ENCODE data around the gene MAML2. TPM values are rescaled to one million over a fixed set of nuclear protein-coding genes. Genes with fewer than 3 reads are reported as not detected.

Gene MAML2
- total and polyA plus RNA-seq, 2 of the 8 experiments (the other 6 are each of a cell fraction or from before 2014, with no cell fraction given) = 3.8 to 6.6 TPM

- TF ChIP-seq CTBP2 (IDR thresholded peaks at IDR 0.05; ENCODE audit: borderline replicate concordance, insufficient read depth, insufficient read length, low read length) (no peak), MAX (IDR thresholded peaks at IDR 0.05) (no peak), SIRT6 (IDR thresholded peaks at IDR 0.05; ENCODE audit: low read length) (no peak), CBX8 (IDR thresholded peaks at IDR 0.05; ENCODE audit: borderline replicate concordance, low read depth, low read length) (no peak), CEBPB (IDR thresholded peaks at IDR 0.05; ENCODE audit: low read depth, low read length) (no peak), KDM4A (IDR thresholded peaks at IDR 0.05; ENCODE audit: low read depth, low read length, severe bottlenecking) (no peak)
Measured at GRCh38 chr11:96001037-96001436, 342.0 kb downstream of the MAML2 start (continued).
